Ascending aorta (tissue), 2 donors: Measurements from ENCODE around the gene SRSF1. TPM values are rescaled to one million over a fixed set of nuclear protein-coding genes. Genes with fewer than 3 reads are reported as not detected.
A peak's percentile ranks its signal among the peaks of the same experiment; 100 is the strongest.

Experiments used
- DNase-seq, 2 donors: peaks; one replicate each; pipeline ENCODE4 v3.0.0-alpha.2; 2019; ENCODE audit warnings: low spot score in 2 of 2
- H3K27ac ChIP-seq, 2 donors: fragments of 200-600 bp; sonication (generic); one replicate each; pipeline ENCODE4 v1.5.1; 2016 to 2017; ENCODE audit warnings: mild to moderate bottlenecking in 1 of 2
- H3K27me3 ChIP-seq: fragments of 200-600 bp; sonication (generic); one replicate; pipeline ENCODE4 v1.5.1; 2017
- H3K36me3 ChIP-seq, 2 donors: fragments of 200-600 bp; sonication (generic); one replicate each; pipeline ENCODE4 v1.5.1; 2016
- H3K4me1 ChIP-seq, 2 donors: fragments of 200-600 bp; sonication (generic); one replicate each; pipeline ENCODE4 v1.5.1; 2016 to 2017; ENCODE audit warnings: mild to moderate bottlenecking in 1 of 2
- H3K4me3 ChIP-seq, 2 donors: fragments of 200-600 bp; sonication (generic); one replicate each; pipeline ENCODE4 v1.5.1; 2016 to 2017; ENCODE audit warnings: mild to moderate bottlenecking in 1 of 2
- H3K9me3 ChIP-seq, 2 donors: fragments of 200-600 bp; sonication (generic); one replicate each; pipeline ENCODE4 v1.5.1; 2016
- CTCF ChIP-seq, 3 experiments: fragments of 200-600 bp in 2 of 3; fragments of 450-650 bp in 1 of 3; sonication (generic) in 2 of 3; IDR thresholded peaks; one replicate each; pipeline ENCODE4 v1.5.1; 2016 to 2019; ENCODE audit warnings: antibody characterized with exemption in 3 of 3, mild to moderate bottlenecking in 1 of 3, moderate library complexity in 1 of 3
- intact Hi-C: fragments of 100-400 bp; cut with DNase I; formaldehyde crosslinking; loops from one replicate; pipeline ENCODE4 v1.15.1; 2023
- total RNA-seq: library from RNA; depleted of rRNA; stranded (reverse); fragments of >200 nt; gene quantifications from one replicate; pipeline ENCODE4 v1.1.0, GENCODE V29; 2016

SRSF1 gene
- total RNA-seq, 1 donor from 2014 or later: 89.4 TPM

- Histone ChIP-seq H3K4me3 (peak overlapping the region; percentile 84 to 85), H3K36me3 (peaks cover 20 to 28% of the 10 kb centered on the region in 2 donors), H3K4me1 (peaks cover 4 to 29% of the 10 kb centered on the region in 2 donors), H3K27me3 (no peaks in the 10 kb centered on the region), H3K9me3 (no peaks in the 10 kb centered on the region), H3K27ac (peak overlapping the region; percentile 96 to 99)
- intact Hi-C loops: loop anchor here (1.0 to 10.0 kb wide), 9 partner anchors 19 to 1046 kb away; partner anchors contain the start of genes COIL, DYNLL2, MKS1 and MSI2
- DNase-seq: no peak
- no peak for TF ChIP-seq CTCF (IDR thresholded peaks at IDR 0.05)
These were observed 998 bp upstream of the SRSF1 start for GRCh38 chr17:58007781-58008706.

- peak; percentile 19 to 83 for DNase-seq
- H3K4me3 ChIP-seq: peak overlapping the region; percentile 84 to 85
- peak overlapping the region; percentile 96 to 99 for H3K27ac ChIP-seq
- no peak for TF ChIP-seq CTCF (IDR thresholded peaks at IDR 0.05)
- peaks cover 25 to 39% of the 10 kb centered on the region in 2 donors for H3K36me3 ChIP-seq
- intact Hi-C loops: loop anchor here (2.0 to 10.0 kb wide), 8 partner anchors 18 to 1044 kb away; partner anchors contain the start of genes COIL, MKS1, MSI2 and VEZF1
- no peaks in the 10 kb centered on the region for H3K9me3 ChIP-seq
- no peaks in the 10 kb centered on the region for H3K27me3 ChIP-seq
- H3K4me1 ChIP-seq: peaks cover 4 to 36% of the 10 kb centered on the region in 2 donors
These were observed 504 bp downstream of the SRSF1 start for GRCh38 chr17:58006560-58006923.

GRCh38 chr17:58005728-58006559 is 1.1 kb downstream of the SRSF1 start:
- intact Hi-C loops: loop anchor here (2.0 to 10.0 kb wide), 8 partner anchors 17 to 1044 kb away; partner anchors contain the start of genes COIL, MKS1, MSI2 and VEZF1
- H3K27ac ChIP-seq: peak overlapping the region; percentile 96 to 99
- H3K36me3 ChIP-seq: peaks cover 25 to 39% of the 10 kb centered on the region in 2 donors
- H3K4me1 ChIP-seq: peaks cover 4 to 36% of the 10 kb centered on the region in 2 donors
- H3K27me3 ChIP-seq: no peaks in the 10 kb centered on the region
- H3K9me3 ChIP-seq: no peaks in the 10 kb centered on the region
- H3K4me3 ChIP-seq: peak overlapping the region; percentile 84 to 85
- TF ChIP-seq CTCF (IDR thresholded peaks at IDR 0.05): no peak
- no peak for DNase-seq

GRCh38 chr17:58005031-58005727 is 1.9 kb downstream of the SRSF1 start:
- H3K4me1 ChIP-seq: peaks cover 4 to 36% of the 10 kb centered on the region in 2 donors
- H3K36me3 ChIP-seq: peaks cover 25 to 47% of the 10 kb centered on the region in 2 donors
- TF ChIP-seq CTCF (IDR thresholded peaks at IDR 0.05): no peak
- no peaks in the 10 kb centered on the region for H3K9me3 ChIP-seq
- H3K27me3 ChIP-seq: no peaks in the 10 kb centered on the region
- H3K27ac ChIP-seq: peak overlapping the region; percentile 96 to 99
- peak overlapping the region; percentile 84 to 85 for H3K4me3 ChIP-seq
- no peak for DNase-seq
- intact Hi-C loops: loop anchor here (5.0 to 10.0 kb wide), 6 partner anchors 107 to 1043 kb away; partner anchors contain the start of genes COIL, MKS1 and MSI2

- no peaks in the 10 kb centered on the region for H3K27me3 ChIP-seq
- DNase-seq: no peak
- H3K27ac ChIP-seq: no peak overlapping the region
- H3K4me3 ChIP-seq: no peak overlapping the region
- H3K4me1 ChIP-seq: peaks cover 4 to 36% of the 10 kb centered on the region in 2 donors
- intact Hi-C loops: loop anchor here (10.0 kb wide), 1 partner anchor 899 kb away; no protein-coding TSS in a partner anchor
- TF ChIP-seq CTCF (IDR thresholded peaks at IDR 0.05): no peak
- no peaks in the 10 kb centered on the region for H3K9me3 ChIP-seq
- H3K36me3 ChIP-seq: peaks cover 25 to 53% of the 10 kb centered on the region in 2 donors
These were observed 3.0 kb downstream of the SRSF1 start for GRCh38 chr17:58004060-58004459.
